ENCODE data around the gene BICC1. TPM values are rescaled to one million over a fixed set of nuclear protein-coding genes. Genes with fewer than 3 reads are reported as not detected.

The BICC1 gene
- total and polyA plus RNA-seq, 2 donors (not counting 1 experiment from before 2014, with no cell fraction given) = not detected

DNA sequence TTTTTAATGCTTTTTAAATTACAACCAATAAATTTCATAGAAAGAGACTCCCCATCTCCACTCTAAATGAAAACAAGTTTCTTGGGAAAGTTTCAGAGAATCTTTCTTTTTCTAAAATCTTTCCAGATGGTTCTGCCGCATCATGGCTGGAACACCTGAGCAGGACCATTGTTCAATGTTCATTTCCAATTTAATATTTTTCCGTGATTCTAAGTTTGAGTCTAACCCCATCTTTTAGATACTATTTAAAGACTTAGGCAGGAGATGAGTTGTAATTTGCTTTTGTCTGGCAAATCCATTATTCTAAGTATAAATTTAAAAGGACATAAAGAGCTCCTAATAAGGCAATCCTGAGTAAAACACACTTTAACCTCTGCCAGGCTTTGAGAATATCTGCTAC lies 325.2 kb downstream of the BICC1 start:
- intact Hi-C loops (cut with micrococcal nuclease) = no loop called here
- Mint-ChIP-seq H3K4me3 (no peak overlapping the region), H3K27me3 (no peaks in the 10 kb centered on the region), H3K9me3 (ENCODE audit: insufficient read depth) (no peaks in the 10 kb centered on the region), H3K27ac (no peak overlapping the region), H3K4me1 (no peaks in the 10 kb centered on the region)
- ChIA-PET POLR2A (no interaction called here), CTCF (no interaction called here)
- no CpG with 5 or more reads among the region's 2 CpGs for WGBS (ENCODE audit: insufficient coverage)
- Histone ChIP-seq H3K79me2 (ENCODE audit: control insufficient read depth, insufficient read depth, low read length) (no peaks in the 10 kb centered on the region), H3K9me3 (ENCODE audit: control extremely low read depth in 1 of 3, control insufficient read depth in 2 of 3, insufficient read depth in 1 of 3, low read length in 2 of 3) (no peaks in the 10 kb centered on the region), H3K27me3 (replicated peaks in 1 of 4; ENCODE audit: control extremely low read depth in 1 of 4, control insufficient read depth in 3 of 4, insufficient read depth in 4 of 4, low read length in 3 of 4) (no peaks in the 10 kb centered on the region), H3K9ac (ENCODE audit: low read length) (no peak overlapping the region), H2AFZ (ENCODE audit: insufficient read depth, low read depth, low read length, poor library complexity, severe bottlenecking) (no peak overlapping the region), H3K27ac (ENCODE audit: low read length in 2 of 2) (no peak overlapping the region), H3K4me3 (ENCODE audit: control extremely low read depth in 1 of 5, extremely low read depth in 1 of 5, insufficient read depth in 1 of 5, low read depth in 2 of 5, low read length in 4 of 5) (no peak overlapping the region), H3K4me1 (ENCODE audit: control insufficient read depth in 2 of 2, insufficient read depth in 2 of 2, low read length in 2 of 2) (no peaks in the 10 kb centered on the region), H3K4me2 (replicated peaks; ENCODE audit: low read depth, low read length, poor library complexity, severe bottlenecking) (no peak overlapping the region), H4K20me1 (ENCODE audit: control insufficient read depth, insufficient read depth, low read length, poor library complexity, severe bottlenecking) (no peaks in the 10 kb centered on the region), H3K36me3 (replicated peaks in 1 of 2; ENCODE audit: control extremely low read depth in 1 of 2, control insufficient read depth in 1 of 2, extremely low read depth in 1 of 2, insufficient read depth in 2 of 2, low read length in 1 of 2) (no peaks in the 10 kb centered on the region)
- TF ChIP-seq, protein P1, sequence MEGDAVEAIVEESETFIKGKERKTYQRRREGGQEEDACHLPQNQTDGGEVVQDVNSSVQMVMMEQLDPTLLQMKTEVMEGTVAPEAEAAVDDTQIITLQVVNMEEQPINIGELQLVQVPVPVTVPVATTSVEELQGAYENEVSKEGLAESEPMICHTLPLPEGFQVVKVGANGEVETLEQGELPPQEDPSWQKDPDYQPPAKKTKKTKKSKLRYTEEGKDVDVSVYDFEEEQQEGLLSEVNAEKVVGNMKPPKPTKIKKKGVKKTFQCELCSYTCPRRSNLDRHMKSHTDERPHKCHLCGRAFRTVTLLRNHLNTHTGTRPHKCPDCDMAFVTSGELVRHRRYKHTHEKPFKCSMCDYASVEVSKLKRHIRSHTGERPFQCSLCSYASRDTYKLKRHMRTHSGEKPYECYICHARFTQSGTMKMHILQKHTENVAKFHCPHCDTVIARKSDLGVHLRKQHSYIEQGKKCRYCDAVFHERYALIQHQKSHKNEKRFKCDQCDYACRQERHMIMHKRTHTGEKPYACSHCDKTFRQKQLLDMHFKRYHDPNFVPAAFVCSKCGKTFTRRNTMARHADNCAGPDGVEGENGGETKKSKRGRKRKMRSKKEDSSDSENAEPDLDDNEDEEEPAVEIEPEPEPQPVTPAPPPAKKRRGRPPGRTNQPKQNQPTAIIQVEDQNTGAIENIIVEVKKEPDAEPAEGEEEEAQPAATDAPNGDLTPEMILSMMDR (IDR thresholded peaks at IDR 0.05) = no peak
- no peak for TF ChIP-seq EZH2 (IDR thresholded peaks at IDR 0.05; ENCODE audit: borderline replicate concordance, insufficient read depth, low read depth, low read length, poor library complexity, severe bottlenecking)
- DNase-seq (no peak), ATAC-seq (ENCODE audit: low read depth) (no peak)

DNA sequence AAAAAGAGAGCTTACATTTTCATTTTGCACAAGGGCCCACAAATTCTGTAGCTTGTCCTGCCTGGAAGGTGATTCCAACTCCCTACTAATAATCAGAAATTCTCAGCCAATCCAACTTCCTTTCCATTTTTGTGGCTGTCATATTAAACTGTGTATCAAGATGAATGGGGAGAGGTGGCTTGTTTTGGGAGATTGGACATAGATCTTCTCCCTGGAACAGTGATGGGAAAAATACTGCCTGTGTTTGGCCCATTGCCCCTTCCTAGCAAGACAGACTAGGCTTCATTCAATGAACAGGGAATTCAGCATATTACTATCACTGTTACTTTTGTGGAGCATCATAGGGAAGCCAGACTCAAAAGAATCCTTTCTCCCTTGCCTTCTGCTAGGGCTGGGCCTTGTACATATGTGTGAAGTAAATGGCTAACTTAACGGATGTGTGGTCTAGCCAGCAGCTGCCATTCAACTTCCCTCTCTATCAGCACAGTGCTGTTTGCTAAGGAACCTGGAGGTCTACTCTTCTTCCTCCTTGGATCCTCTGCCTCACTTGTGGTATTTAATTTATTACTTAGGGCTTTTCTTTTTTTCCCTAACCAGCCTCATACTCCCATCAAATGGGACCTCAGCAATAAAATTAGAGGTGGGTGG lies 326.0 kb downstream of the BICC1 start:
- no peaks in the 10 kb centered on the region for H3K79me2 ChIP-seq (ENCODE audit: control insufficient read depth, insufficient read depth, low read length)
- Mint-ChIP-seq H3K4me3 (no peak overlapping the region), H3K9me3 (ENCODE audit: insufficient read depth) (no peaks in the 10 kb centered on the region), H3K27ac (no peak overlapping the region), H3K27me3 (no peaks in the 10 kb centered on the region), H3K4me1 (no peaks in the 10 kb centered on the region)
- H3K9ac ChIP-seq (ENCODE audit: low read length) = no peak overlapping the region
- H3K4me1 ChIP-seq (ENCODE audit: control insufficient read depth in 2 of 2, insufficient read depth in 2 of 2, low read length in 2 of 2) = no peaks in the 10 kb centered on the region
- no CpG with 5 or more reads among the region's 1 CpG for WGBS (ENCODE audit: insufficient coverage)
- ATAC-seq (ENCODE audit: low read depth) = no peak
- H2AFZ ChIP-seq (ENCODE audit: insufficient read depth, low read depth, low read length, poor library complexity, severe bottlenecking) = no peak overlapping the region
- H3K4me2 ChIP-seq (replicated peaks; ENCODE audit: low read depth, low read length, poor library complexity, severe bottlenecking) = no peak overlapping the region
- intact Hi-C loops (cut with micrococcal nuclease) = no loop called here
- no peaks in the 10 kb centered on the region for H4K20me1 ChIP-seq (ENCODE audit: control insufficient read depth, insufficient read depth, low read length, poor library complexity, severe bottlenecking)
- CTCF ChIA-PET = interaction anchor here (0.6 kb wide), 1 partner anchor 16 kb away, joined by 3 read pairs; no protein-coding TSS in a partner anchor
- no peaks in the 10 kb centered on the region for H3K36me3 ChIP-seq (replicated peaks in 1 of 2; ENCODE audit: control extremely low read depth in 1 of 2, control insufficient read depth in 1 of 2, extremely low read depth in 1 of 2, insufficient read depth in 2 of 2, low read length in 1 of 2)
- no peaks in the 10 kb centered on the region for H3K9me3 ChIP-seq (ENCODE audit: control extremely low read depth in 1 of 3, control insufficient read depth in 2 of 3, insufficient read depth in 1 of 3, low read length in 2 of 3)
- no peak for TF ChIP-seq EZH2 (IDR thresholded peaks at IDR 0.05; ENCODE audit: borderline replicate concordance, insufficient read depth, low read depth, low read length, poor library complexity, severe bottlenecking)
- TF ChIP-seq, protein P1 (IDR thresholded peaks at IDR 0.05) = no peak
- POLR2A ChIA-PET = no interaction called here
- H3K4me3 ChIP-seq (ENCODE audit: control extremely low read depth in 1 of 5, extremely low read depth in 1 of 5, insufficient read depth in 1 of 5, low read depth in 2 of 5, low read length in 4 of 5) = no peak overlapping the region
- DNase-seq = no peak
- no peaks in the 10 kb centered on the region for H3K27me3 ChIP-seq (replicated peaks in 1 of 4; ENCODE audit: control extremely low read depth in 1 of 4, control insufficient read depth in 3 of 4, insufficient read depth in 4 of 4, low read length in 3 of 4)
- H3K27ac ChIP-seq (ENCODE audit: low read length in 2 of 2) = no peak overlapping the region

All from B cell (primary cell).